NCI-H2227 (cell line): ENCODE results near the gene SLC12A5.
A peak's percentile ranks its signal among the peaks of the same experiment; 100 is the strongest.
"Not testable (repeated sequence)": the region's sequence is repeated elsewhere in the genome, so short reads cannot be mapped to it uniquely, and the experiment has no call there.

Experiments used
- DNase-seq: peaks from one replicate; lab custom pipeline; 2025; ENCODE audit not compliant: unreplicated experiment; lab: John Stamatoyannopoulos, UW

Gene SLC12A5

DNA sequence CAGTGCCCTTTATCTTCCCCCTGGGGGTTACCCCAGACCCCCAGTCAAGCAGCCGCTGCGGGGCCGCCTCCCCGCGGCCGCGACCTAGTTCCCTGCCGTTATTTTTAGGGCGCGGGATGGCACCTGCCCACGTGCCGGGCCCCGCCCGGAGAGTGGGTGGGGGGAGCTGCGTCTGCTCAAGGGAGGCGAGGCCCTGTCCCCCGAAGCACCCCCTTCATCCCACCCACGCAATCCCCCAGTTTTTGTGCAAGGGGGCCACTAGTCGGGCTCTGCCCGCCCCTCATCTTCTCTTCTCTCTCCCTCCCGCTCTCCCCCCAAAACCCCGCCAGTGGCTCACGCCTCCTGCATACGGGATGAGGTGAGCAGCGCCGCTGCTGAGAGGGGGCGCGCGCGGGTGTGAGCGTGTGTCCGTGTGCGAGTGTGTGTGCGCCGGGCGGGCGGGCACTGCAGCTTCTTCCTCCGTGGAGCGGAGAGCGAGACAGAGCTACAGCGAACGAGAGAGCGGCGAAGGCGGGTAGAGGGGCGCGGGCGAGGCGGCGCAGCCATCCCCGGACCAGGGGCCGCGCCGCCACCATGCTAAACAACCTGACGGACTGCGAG lies at the start of gene SLC12A5:
SLC12A5 (plus strand) TSS at position 444 of the 600 bp plus-strand sequence; CDS start at position 574, 130 bp downstream.
- DNase-seq = peak; percentile 68

DNA sequence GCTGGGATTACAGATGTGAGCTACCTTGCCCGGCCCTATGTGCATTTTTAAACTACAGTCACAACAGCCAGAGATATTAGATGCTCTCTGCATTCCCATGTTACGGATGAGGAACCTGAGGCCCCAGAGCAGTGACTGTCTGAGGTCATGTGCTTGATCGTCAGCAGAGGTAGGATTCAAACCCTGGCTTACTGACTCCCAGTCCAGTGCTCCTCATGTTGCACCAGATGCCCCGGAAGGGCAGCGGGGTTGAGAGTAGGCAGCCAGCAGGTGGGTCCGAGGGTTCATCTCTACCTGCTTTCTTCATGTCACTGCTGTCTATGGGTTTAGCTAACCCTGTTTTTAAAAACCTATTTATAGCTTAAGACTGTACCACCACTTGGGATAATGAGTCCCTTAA lies 47.8 kb upstream of the SLC12A5 start:
- no peak for DNase-seq

DNA sequence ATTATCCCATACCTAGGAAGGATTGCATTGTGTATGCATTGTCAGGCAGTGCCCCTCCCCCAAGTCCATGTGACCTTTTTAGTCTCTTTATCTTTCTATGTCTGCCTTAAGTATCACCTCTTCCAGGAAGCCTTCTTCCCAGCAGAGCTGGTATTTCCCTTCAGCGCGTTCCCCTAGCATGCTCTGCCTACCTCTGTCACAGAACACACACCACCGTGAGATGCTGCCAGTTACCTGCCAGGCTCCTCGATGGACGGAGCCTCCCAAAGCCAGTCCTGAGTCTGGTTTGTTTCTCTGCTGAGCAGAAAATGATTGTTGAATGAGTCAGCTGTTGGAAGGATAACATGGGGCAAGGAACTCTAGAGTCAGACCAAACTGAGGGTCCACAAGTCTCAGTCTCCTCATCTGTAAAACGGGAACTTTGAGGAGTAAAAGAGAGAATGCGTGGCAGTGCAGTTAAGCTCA lies 45.7 kb upstream of the SLC12A5 start:
- no peak for DNase-seq

DNA sequence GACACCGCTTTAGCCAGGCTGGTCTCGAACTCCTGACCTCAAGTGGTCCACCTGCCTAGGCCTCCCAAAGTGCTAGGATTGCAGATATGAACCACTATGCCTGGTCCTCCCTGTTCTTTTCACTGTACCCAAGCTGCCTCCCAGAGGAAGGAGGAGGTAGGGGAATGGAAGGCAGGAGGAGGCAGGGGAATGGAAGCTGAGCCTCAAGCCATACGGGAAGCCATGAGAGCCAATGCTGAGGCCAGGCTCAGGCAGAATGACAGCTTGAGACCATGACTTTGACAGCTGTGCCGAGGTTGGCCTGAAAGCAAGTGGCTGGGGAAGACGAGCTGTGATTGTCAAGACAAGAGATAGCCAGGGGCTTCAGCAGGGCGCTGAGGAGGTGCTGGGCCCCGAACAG lies 43.4 kb upstream of the SLC12A5 start:
- DNase-seq = no peak

DNA sequence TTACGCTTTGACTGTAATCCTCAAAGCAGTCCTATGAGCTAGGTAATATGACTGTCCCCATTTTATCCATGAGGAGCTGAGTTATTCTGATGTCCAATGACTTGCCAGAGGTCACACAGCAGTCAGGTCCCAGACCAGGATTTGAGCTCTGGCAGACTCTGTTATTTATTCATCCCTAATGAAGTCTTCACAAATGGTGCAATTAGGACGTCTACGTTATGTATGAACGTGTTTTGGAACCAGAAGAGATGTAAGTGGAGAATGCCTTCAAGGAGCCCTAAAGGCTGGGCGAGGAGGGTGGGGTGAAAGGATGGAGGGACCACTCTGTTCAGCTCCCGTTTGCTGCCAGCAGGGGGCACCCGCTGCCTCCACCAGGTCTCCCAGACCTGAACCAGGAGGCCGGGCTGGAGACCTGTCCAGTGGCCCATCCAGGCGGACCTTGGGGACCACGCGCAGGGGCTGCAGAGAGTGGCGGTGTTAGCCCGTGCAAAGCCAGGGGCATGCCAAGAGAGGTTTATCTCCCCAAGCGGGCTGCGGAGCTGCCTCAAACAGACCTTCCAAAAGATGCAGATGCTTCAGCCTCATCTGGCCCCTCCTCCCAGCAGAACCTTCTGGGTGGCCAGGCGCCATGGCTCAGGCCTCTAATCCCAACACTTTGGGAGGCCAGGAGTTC lies 41.8 kb upstream of the SLC12A5 start:
- DNase-seq = peak; percentile 81

DNA sequence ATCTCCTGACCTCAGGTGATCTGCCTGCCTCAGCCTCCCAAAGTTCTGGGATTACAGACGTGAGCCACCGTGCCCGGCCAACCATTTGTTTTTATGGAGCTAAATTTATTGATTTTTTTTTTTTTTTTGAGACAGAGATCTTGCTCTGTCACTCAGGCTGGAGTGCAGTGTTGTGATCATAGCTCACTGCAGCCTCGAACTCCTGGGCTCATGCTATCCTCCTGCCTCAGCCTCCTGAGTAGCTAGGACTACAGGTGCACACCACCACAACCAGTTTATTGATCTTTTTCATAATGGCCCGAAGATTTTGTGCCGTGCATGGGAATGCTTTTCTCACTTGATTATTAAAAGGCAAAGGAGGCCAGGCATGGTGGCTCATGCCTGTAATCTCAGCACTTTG lies 40.2 kb upstream of the SLC12A5 start:
- DNase-seq = not testable (repeated sequence)

DNA sequence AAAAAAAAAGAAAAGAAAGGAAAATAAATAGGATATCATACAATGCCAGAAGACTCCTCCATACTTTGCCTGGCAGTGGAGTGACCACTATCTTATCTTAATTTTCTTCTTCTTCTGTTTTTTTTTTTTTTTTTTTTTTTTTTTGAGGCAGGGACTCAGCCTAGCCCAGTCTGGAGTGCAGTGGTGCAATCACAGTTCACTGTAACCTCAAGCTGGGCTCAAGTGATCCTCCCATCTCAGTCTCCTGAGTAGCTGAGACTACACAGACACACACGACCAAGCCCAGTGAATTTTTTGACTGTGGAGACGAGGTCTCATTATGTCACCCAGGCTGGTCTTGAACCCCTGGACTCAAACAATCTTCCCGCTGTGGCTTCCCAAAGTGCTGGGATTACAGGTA lies 37.4 kb upstream of the SLC12A5 start:
- DNase-seq = no peak

DNA sequence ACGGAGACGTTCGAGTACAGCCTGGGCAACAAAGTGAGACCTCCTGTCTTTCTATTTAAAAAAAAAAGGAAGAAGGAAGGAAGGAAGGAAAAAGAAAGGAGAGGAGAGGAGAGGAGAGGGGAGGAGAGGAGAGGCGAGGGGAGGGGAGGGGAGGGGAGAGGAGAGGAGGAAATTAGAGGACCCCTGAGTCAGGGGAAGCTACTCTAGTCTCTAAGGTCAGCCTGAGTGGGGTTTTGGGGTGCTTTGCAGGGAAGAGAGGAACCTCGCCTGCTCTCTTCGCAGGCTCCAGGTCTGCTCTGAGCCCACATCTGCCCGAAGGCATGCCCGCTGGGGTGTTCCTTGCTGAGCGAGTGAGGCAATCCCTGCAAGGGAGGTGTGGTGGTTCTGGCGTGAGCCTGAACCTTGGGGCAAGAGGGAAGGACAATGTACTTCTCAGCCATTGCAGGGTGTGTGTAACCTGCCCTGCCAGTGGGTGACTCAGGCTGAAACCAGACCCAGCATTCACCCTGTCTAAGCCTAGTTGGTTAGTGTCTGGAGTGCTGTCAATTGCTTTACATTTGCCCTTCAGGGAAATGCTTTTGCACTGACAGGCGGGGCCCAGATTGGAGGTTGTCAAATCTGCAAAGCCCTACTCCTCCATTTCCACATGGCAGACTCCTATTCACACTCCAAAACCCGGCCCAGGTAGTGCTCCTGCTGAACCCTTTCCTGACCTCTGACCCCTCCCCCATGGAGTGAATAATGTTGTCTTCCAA lies 35.6 kb upstream of the SLC12A5 start:
- peak; percentile 12 for DNase-seq

DNA sequence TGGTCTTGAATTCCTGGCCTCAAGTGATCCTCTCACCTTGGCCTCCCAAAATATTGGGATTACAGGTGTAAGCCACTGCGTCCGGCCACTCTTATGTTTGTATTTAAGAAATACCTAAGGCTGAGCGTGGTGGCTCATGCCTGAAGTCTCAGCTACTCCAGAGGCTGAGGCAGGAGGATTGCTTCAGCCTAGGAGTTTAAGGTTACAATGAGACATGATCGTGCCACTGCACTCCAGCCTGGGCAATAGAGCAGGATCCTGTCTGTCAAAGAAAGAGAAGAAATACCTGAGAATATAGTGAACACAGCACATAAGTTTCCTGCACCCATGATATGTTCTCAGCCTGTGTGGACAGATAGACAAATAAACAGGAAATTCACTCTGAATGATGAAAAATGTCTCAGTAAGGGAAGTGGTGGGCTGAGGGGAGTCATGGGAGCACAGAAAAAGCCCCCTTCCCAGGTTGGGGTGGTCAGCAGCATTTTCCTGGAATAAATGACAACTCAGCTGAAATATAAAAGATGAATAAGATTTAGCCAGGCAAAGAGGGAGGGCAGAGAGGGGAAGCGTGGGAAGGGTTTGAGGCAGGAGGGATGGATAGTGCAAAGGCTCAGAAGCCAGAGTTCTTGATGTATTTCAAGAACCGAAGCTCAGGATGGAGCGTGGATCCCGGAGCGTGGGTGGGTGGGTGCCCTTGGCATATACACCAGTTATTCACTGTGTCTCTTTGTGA lies 34.1 kb upstream of the SLC12A5 start:
- DNase-seq = no peak

DNA sequence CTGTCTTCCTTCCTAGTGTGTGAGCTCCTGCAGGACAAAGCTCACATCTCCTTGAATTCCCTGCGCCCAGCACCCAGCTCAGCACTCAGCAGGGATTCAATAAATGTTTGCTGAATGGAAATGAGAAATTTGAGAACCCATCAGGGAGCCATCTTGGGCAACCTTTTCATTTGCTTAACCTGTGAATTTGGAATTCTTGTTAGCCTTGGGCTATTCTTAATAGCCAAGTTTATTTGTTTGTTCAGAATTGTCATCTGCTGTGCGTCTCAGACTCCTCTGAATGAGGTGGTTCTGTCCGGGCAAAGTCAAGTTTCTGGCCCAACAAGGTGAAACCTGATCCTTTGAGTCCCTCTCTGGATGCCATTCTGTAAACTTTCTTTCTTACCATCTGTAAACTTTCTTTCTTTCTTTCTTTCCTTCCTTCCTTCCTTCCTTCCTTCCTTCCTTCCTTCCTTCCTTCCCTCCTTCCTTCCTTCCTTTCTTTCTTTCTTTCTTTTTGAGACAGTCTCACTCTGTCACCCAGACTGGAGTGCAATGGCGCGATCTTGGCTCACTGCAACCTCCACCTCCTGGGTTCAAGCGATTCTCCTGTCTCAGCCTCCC lies 33.4 kb upstream of the SLC12A5 start:
- DNase-seq = not testable (repeated sequence)

DNA sequence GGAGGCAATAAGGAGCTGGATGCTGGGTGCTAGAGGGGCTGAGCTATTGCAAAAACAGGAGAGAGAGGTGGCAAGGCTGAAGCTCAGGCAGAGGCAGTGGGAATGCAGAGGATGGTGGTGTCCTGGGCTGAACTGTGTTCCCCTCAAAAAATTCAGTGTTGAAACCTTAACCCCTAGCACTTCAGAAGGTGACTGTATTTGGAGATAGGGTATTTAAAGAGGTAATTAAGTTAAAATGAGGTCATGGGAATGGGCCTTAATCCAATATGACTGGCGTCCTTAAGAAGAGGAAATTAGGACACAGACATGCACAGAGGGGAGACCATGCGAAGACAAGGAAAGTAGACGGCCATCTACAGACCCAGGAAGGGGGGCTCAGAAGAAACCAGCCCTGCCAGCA lies 31.8 kb upstream of the SLC12A5 start:
- DNase-seq = no peak

DNA sequence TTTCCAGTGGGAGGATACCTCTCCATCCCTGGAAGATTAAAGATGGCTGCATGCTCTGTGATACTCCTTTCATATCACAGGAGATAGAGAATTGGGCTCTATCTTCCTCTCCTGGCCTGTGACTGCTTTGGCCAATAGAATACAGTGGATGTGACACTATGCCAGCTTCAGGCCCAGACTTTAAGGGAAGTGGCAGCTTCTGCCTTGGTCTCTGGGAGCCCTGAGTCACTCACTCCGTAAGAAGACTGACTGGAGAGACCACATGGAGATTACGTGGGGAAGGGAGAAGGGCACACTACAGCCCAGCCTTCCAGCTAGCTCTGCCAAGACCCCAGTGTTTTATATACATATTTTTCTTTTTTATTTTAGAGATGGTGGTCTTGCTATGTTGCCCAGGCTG lies 30.7 kb upstream of the SLC12A5 start:
- no peak for DNase-seq

DNA sequence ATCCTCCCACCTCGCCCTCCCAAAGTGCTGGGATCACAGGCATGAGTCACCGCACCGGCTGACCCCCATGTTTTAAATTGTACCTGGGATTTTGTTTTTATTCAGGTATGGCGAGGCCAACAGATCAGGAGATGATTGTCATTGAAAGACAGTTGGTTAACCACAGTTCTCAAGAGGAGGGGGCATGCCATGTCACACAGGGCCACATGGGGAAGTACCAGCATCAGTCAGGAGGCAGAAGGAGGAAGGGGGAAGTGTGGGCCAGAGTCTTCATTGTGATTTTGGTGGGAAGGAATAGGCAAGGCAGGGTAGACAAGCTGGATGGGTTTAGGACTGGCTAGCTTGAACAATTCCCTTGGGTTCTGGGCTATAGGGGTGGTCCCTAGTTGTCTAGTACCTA lies 30.3 kb upstream of the SLC12A5 start:
- DNase-seq = no peak

DNA sequence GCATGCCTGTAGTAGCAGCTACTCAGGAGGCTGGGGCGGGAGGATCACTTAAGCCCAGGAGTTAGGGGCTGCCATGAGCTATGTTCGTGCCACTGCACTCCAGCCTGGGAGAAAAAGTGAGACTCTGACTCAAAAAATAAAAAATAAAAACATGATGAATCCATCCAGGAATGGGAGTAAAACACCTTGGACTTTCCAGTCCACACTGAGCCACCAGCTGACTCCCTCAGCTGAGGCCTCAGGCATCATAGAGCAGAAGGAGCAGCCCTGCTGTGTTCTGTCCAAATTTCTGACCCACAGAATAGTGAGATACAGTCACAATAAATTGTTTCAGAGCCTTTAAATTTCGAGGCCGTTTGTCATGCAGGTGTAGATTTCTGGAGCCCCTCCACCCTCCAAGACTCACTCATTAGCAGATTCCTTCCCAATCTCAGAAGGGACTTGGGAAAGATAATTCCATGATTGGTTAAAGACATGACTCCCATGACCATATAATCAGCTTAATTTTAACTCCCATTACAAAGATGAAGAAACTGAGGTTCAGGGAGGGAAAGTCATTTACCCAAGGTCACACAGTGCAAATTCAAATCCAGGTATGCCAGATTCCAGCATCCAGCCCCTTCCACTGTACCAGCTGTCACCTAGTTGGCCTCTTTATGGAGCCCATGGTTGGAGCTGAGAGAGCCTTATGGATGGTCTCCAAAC lies 29.3 kb upstream of the SLC12A5 start:
- DNase-seq = no peak

DNA sequence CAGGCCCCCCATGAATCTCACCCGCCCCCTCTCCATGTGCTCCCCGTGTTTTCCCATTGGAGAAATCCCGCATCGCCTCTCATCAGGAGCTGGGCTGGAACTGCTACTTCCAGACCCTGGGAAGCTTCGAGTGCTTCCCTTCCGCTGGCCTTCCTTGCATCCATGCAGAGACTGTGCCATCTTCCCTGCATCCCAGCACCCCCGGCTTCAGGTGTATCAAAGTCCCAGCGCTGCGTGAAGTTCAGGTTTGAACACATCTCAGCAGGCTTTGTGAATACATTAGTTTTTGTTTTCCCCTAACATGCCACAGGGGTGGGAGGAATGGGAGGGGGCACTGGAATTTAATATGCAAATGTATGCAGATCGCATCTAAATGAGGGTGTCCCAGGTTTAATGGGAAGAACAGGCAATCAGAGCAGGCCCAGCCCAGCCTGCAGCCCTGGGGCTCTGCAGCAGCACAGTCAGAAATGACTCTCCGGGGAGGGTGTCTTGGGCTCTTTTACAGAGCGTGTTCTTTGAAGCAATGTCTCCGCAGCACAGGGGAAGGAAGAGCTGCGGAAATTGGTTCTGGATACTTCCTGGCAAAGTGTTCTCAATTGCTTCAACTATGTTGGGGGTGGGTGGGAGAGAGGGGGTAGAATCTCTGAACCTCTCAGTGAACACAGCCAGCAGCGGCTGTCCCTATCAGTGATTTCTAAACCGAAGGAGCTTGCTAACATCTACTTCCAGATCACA lies 28.6 kb upstream of the SLC12A5 start:
- peak; percentile 18 for DNase-seq

DNA sequence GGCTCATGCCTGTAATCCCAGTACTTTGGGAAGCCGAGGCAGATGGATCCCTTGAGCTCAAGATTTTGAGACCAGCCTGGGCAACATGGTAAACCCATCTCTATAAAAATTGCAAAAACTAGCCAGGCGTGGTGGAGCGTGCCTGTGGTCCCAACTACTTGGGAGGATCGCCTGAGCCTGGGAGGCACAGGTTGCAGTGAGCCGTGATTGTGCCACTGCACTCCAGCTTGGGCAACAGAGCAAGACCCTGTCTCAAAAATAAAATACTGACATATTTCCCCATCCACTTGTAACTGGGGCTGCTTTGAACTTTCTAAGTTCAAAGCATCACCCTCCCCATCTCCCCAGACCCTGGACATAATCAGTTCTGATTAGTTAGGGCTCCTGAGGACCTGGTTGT lies 27.5 kb upstream of the SLC12A5 start:
- DNase-seq = no peak

DNA sequence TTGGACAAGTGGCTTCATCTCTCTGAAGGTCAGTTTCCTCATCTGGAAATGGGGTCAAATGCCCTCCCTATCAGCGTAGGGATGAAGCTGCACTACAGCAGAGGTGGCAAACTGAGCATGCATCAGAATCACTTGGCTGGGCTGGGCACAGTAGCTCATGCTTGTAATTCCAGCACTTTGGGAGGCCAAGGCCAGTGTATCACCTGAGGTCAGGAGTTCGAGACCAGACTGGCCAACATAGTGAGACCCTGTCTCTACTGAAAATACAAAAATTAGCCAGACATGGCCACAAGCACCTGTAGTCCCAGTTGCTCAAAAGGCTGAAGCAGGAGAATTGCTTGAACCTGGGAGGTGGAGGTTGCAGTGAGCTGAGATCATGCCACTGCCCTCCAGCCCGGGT lies 27.0 kb upstream of the SLC12A5 start:
- DNase-seq = no peak

DNA sequence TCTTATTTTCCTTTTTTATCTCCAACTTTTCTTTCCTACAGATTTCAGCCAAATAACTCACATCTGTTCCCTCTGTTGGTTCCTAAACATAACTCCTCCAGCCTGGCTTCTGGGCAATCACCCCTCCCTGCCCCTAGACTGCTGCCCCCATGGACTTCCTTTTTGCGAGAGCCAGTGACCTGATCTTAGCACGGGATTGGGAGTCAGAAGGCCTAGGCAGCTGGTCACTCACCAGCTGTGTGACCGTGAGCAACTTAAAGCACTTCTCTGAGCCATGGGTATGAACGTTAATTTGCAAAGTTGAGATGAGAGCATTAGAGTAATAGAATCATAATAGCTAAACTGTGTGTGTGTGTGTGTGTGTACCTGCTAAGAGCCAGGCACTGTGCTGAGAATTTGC lies 24.8 kb upstream of the SLC12A5 start:
- DNase-seq = no peak

DNA sequence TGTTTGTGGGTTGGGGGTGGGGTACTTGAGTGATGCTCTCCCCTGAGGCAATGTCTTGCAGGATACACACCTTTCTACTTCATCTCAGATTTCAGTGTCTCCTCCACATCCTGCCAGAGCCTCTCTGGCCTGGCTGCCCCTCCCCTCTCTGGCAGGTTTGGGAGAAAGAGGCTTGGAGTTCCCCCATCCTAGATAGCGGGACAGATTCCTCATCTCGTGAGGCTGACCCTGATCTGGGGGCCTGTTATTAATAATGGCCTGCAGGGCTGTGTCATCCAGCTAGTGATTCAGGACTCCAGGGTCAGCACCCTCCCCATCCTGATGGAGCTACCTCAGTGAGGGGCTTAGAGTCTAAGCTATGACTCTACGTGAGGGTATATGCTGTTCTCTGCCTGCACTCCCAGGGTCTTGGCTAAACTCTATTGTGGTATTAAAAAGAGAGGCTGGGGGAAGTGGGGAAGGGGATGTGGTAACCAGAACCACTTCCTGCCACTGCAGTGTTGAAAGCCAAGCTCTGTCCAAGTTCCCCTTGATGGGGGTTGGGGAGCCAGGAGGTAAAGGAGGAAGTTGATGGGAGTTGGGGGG lies 24.0 kb upstream of the SLC12A5 start:
- DNase-seq = no peak
